ENCODE results near the gene PCDH9. TPM values are rescaled to one million over a fixed set of nuclear protein-coding genes. Genes with fewer than 3 reads are reported as not detected.

PCDH9 gene
- total RNA-seq, 1 donor from 2014 or later = 10.4 TPM

DNA sequence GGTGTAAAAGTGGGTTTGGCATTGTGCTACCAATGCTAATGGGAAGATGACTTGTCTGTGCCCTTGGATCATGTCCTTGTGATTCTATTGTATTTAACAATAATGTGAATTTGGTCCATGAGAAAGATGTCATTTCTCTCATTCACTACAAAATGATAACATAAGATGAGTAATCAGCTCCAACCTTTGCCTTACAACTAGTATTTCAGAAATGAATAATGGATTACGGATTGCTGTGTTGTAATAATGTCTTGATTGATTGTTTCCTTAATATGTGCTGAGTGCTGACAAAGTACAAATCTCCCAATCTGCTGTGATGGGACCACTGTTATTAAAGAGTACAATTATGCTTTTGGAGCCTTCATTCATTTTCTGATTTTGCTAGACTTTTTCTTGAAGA lies 375.0 kb downstream of the PCDH9 start:
- H3K27me3 Mint-ChIP-seq (ENCODE audit: low read depth, unreplicated experiment) = no peaks in the 10 kb centered on the region
- H3K9ac ChIP-seq (ENCODE audit: low read length) = no peak overlapping the region
- no peak overlapping the region for H3K4me2 ChIP-seq (ENCODE audit: low read length)
- no peaks in the 10 kb centered on the region for H4K20me1 ChIP-seq (ENCODE audit: insufficient read depth, low read length)
- no peaks in the 10 kb centered on the region for H3K9me3 ChIP-seq (ENCODE audit: insufficient read depth, low read depth, low read length)
- no peaks in the 10 kb centered on the region for H3K36me3 ChIP-seq (ENCODE audit: insufficient read depth, low read length)
- FAIRE-seq = no peak
- H3K9me3 Mint-ChIP-seq (ENCODE audit: unreplicated experiment) = no peaks in the 10 kb centered on the region
- DNase-seq (ENCODE audit: low read depth) = no peak
- H3K27ac ChIP-seq (ENCODE audit: low read depth, low read length) = no peak overlapping the region
- no peaks in the 10 kb centered on the region for H3K79me2 ChIP-seq (ENCODE audit: insufficient read depth, low read length)
- H3K27ac Mint-ChIP-seq (ENCODE audit: unreplicated experiment) = no peak overlapping the region
- H3K4me1 Mint-ChIP-seq (ENCODE audit: low read depth, unreplicated experiment) = peaks cover 4% of the 10 kb centered on the region
- TF ChIP-seq EZH2 (IDR thresholded peaks at IDR 0.05; ENCODE audit: insufficient read depth, low read length) = no peak
- TF ChIP-seq, protein P1, sequence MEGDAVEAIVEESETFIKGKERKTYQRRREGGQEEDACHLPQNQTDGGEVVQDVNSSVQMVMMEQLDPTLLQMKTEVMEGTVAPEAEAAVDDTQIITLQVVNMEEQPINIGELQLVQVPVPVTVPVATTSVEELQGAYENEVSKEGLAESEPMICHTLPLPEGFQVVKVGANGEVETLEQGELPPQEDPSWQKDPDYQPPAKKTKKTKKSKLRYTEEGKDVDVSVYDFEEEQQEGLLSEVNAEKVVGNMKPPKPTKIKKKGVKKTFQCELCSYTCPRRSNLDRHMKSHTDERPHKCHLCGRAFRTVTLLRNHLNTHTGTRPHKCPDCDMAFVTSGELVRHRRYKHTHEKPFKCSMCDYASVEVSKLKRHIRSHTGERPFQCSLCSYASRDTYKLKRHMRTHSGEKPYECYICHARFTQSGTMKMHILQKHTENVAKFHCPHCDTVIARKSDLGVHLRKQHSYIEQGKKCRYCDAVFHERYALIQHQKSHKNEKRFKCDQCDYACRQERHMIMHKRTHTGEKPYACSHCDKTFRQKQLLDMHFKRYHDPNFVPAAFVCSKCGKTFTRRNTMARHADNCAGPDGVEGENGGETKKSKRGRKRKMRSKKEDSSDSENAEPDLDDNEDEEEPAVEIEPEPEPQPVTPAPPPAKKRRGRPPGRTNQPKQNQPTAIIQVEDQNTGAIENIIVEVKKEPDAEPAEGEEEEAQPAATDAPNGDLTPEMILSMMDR (IDR thresholded peaks at IDR 0.05; ENCODE audit: insufficient read depth, low read depth, low read length) = no peak
- no peaks in the 10 kb centered on the region for H3K27me3 ChIP-seq (ENCODE audit: insufficient read depth, low read length)
- H3K4me3 ChIP-seq (ENCODE audit: insufficient read depth, low read depth, low read length) = no peak overlapping the region
- no peaks in the 10 kb centered on the region for H3K36me3 Mint-ChIP-seq (ENCODE audit: low read depth, unreplicated experiment)
- H2AFZ ChIP-seq (ENCODE audit: low read depth, low read length) = no peak overlapping the region
- H3K4me1 ChIP-seq (ENCODE audit: insufficient read depth, low read length) = no peaks in the 10 kb centered on the region
- H3K4me3 Mint-ChIP-seq (ENCODE audit: unreplicated experiment) = no peak overlapping the region

GRCh38 chr13:66853564-66853963 lies 376.6 kb downstream of the PCDH9 start:
- Histone ChIP-seq H3K27ac (ENCODE audit: low read depth, low read length) (no peak overlapping the region), H3K79me2 (ENCODE audit: insufficient read depth, low read length) (no peaks in the 10 kb centered on the region), H3K36me3 (ENCODE audit: insufficient read depth, low read length) (no peaks in the 10 kb centered on the region), H3K4me1 (ENCODE audit: insufficient read depth, low read length) (no peaks in the 10 kb centered on the region), H3K27me3 (ENCODE audit: insufficient read depth, low read length) (no peaks in the 10 kb centered on the region), H3K9me3 (ENCODE audit: insufficient read depth, low read depth, low read length) (no peaks in the 10 kb centered on the region), H4K20me1 (ENCODE audit: insufficient read depth, low read length) (no peaks in the 10 kb centered on the region), H3K4me2 (ENCODE audit: low read length) (no peak overlapping the region), H3K9ac (ENCODE audit: low read length) (no peak overlapping the region), H3K4me3 (ENCODE audit: insufficient read depth, low read depth, low read length) (no peak overlapping the region), H2AFZ (ENCODE audit: low read depth, low read length) (no peak overlapping the region)
- Mint-ChIP-seq H3K27ac (ENCODE audit: unreplicated experiment) (no peak overlapping the region), H3K9me3 (ENCODE audit: unreplicated experiment) (no peaks in the 10 kb centered on the region), H3K36me3 (ENCODE audit: low read depth, unreplicated experiment) (no peaks in the 10 kb centered on the region), H3K27me3 (ENCODE audit: low read depth, unreplicated experiment) (no peaks in the 10 kb centered on the region), H3K4me1 (ENCODE audit: low read depth, unreplicated experiment) (no peaks in the 10 kb centered on the region), H3K4me3 (ENCODE audit: unreplicated experiment) (no peak overlapping the region)
- DNase-seq (ENCODE audit: low read depth) (no peak), FAIRE-seq (no peak)
- TF ChIP-seq, protein P1 (IDR thresholded peaks at IDR 0.05; ENCODE audit: insufficient read depth, low read depth, low read length) = no peak
- no peak for TF ChIP-seq EZH2 (IDR thresholded peaks at IDR 0.05; ENCODE audit: insufficient read depth, low read length)

DNA sequence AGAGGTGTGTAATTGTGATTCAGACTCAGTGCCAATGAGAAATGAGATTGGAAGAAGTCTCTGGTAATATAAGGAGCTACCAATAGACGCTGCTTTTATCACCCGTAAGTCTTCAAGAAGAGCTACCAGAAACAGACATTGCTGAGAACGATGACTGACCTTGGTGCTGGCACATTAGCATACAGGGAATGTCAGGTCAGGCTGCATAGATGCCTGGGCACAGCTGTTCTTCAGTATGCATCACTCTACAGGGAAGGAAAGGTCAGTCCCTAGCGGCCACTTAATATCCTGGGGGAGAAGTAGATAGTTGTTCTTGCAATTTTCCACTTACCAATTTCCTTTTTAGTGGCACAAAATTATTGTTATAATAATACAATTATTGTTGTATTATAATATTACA lies 380.4 kb downstream of the PCDH9 start:
- Mint-ChIP-seq H3K27ac (ENCODE audit: unreplicated experiment) (no peak overlapping the region), H3K9me3 (ENCODE audit: unreplicated experiment) (no peaks in the 10 kb centered on the region), H3K36me3 (ENCODE audit: low read depth, unreplicated experiment) (no peaks in the 10 kb centered on the region), H3K27me3 (ENCODE audit: low read depth, unreplicated experiment) (no peaks in the 10 kb centered on the region), H3K4me1 (ENCODE audit: low read depth, unreplicated experiment) (no peaks in the 10 kb centered on the region), H3K4me3 (ENCODE audit: unreplicated experiment) (no peak overlapping the region)
- H3K4me3 ChIP-seq (ENCODE audit: insufficient read depth, low read depth, low read length) = no peak overlapping the region
- no peaks in the 10 kb centered on the region for H3K9me3 ChIP-seq (ENCODE audit: insufficient read depth, low read depth, low read length)
- no peaks in the 10 kb centered on the region for H3K27me3 ChIP-seq (ENCODE audit: insufficient read depth, low read length)
- no peaks in the 10 kb centered on the region for H3K36me3 ChIP-seq (ENCODE audit: insufficient read depth, low read length)
- no peak for DNase-seq (ENCODE audit: low read depth)
- FAIRE-seq = no peak
- no peak overlapping the region for H3K4me2 ChIP-seq (ENCODE audit: low read length)
- no peak overlapping the region for H3K27ac ChIP-seq (ENCODE audit: low read depth, low read length)
- H2AFZ ChIP-seq (ENCODE audit: low read depth, low read length) = no peak overlapping the region
- no peaks in the 10 kb centered on the region for H4K20me1 ChIP-seq (ENCODE audit: insufficient read depth, low read length)
- no peak overlapping the region for H3K9ac ChIP-seq (ENCODE audit: low read length)
- no peaks in the 10 kb centered on the region for H3K4me1 ChIP-seq (ENCODE audit: insufficient read depth, low read length)
- no peaks in the 10 kb centered on the region for H3K79me2 ChIP-seq (ENCODE audit: insufficient read depth, low read length)
- TF ChIP-seq EZH2 (IDR thresholded peaks at IDR 0.05; ENCODE audit: insufficient read depth, low read length) = no peak
- TF ChIP-seq, protein P1 (IDR thresholded peaks at IDR 0.05; ENCODE audit: insufficient read depth, low read depth, low read length) = no peak

Data from astrocyte (in vitro differentiated cells and primary cell).